Measurements from ENCODE around the gene SGIP1.

DNA sequence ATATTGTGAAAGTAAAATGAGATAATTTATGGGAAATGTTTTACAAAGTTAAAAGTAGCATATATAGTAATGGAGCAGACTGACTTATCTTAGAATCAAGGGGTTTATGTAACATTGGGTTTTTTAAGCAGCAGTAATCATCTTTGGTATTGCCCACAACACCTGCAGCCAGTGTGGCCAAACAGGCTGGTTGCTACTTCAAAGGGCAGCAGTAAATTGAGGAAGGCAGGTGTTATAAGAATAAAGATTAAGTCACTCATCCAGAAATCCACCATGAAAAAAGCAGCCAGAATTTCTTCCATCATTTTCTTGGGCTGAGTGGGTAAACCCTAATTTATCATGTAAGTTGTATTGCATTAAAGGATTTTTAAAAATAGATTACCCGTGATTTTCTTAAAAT, 235.0 kb downstream of the SGIP1 start:
- TF ChIP-seq CTCF (IDR thresholded peaks at IDR 0.05; ENCODE audit: low read length) (no peak), EZH2 (optimal IDR thresholded peaks at IDR 0.05; ENCODE audit: low read depth, low read length) (no peak)
